B cell (primary cell): ENCODE measurements around the gene FRMPD4. TPM values are rescaled to one million over a fixed set of nuclear protein-coding genes. Genes with fewer than 3 reads are reported as not detected.

Experiments
- ATAC-seq: fragments of 200-7000 bp; cut with Tn5 transposase; one replicate; pipeline ENCODE4 v1.10.0; 2021; ENCODE audit warnings: low read depth, mild to moderate bottlenecking, moderate number of reproducible peaks, moderate library complexity
- CTCF ChIA-PET: fragments of 350-600 bp; sonication (Branson Sonifier 250); formaldehyde crosslinking; loops from one replicate; lab custom pipeline; 2021; ENCODE audit warnings: antibody characterized with exemption, inconsistent platforms; lab: Charles Lee
- POLR2A ChIA-PET: fragments of 350-600 bp; sonication (Branson Sonifier 250); formaldehyde crosslinking; loops from one replicate; lab custom pipeline; 2021; ENCODE audit warnings: antibody characterized with exemption; lab: Charles Lee
- DNase-seq: peaks from one replicate; pipeline ENCODE4 v3.0.0; 2013
- H2AFZ ChIP-seq: 2 replicates; pipeline ENCODE4 v1.6.1; 2012; ENCODE audit warnings: mild to moderate bottlenecking, low read depth, low read length; ENCODE audit not compliant: insufficient read depth, poor library complexity, severe bottlenecking
- H3K27ac ChIP-seq, 2 donors: 1 replicate in 1 of 2; 2 replicates in 1 of 2; pipeline ENCODE4 v1.5.1; 2012 to 2013; ENCODE audit warnings: low read length in 2 of 2, mild to moderate bottlenecking in 2 of 2, moderate library complexity in 1 of 2
- H3K27me3 ChIP-seq, 4 experiments: fragments of 200-600 bp in 1 of 4; sonication (generic) in 1 of 4; replicated peaks in 1 of 4; 1 replicate in 2 of 4; 2 replicates in 2 of 4; pipeline versions ENCODE4 v1.6.1 to v1.7.0; 2013 to 2016; ENCODE audit warnings: low read length in 3 of 4, mild to moderate bottlenecking in 2 of 4, mixed read lengths in 1 of 4, moderate library complexity in 1 of 4; ENCODE audit not compliant: insufficient read depth in 4 of 4, control insufficient read depth in 3 of 4; ENCODE audit errors: control extremely low read depth in 1 of 4
- H3K36me3 ChIP-seq, 2 experiments: replicated peaks in 1 of 2; 1 replicate in 1 of 2; 2 replicates in 1 of 2; pipeline versions ENCODE4 v1.6.1 to v1.7.1; 2013; ENCODE audit warnings: low read length in 1 of 2; ENCODE audit not compliant: insufficient read depth in 2 of 2, control insufficient read depth in 1 of 2; ENCODE audit errors: control extremely low read depth in 1 of 2, extremely low read depth in 1 of 2
- H3K4me1 ChIP-seq, 2 donors: fragments of 200-600 bp in 1 of 2; sonication (generic) in 1 of 2; 1 replicate in 1 of 2; 2 replicates in 1 of 2; pipeline versions ENCODE4 v1.5.1 to v1.6.1; 2013 to 2017; ENCODE audit warnings: low read length in 2 of 2; ENCODE audit not compliant: control insufficient read depth in 2 of 2, insufficient read depth in 2 of 2
- H3K4me2 ChIP-seq: replicated peaks from 2 replicates; pipeline ENCODE3; 2012; ENCODE audit warnings: mild to moderate bottlenecking, low read depth, low read length; ENCODE audit not compliant: poor library complexity, severe bottlenecking
- H3K4me3 ChIP-seq, 5 experiments: fragments of 200-600 bp in 1 of 5; sonication (generic) in 1 of 5; 1 replicate in 3 of 5; 2 replicates in 2 of 5; pipeline versions ENCODE4 v1.5.1 to v1.7.0; 2011 to 2016; ENCODE audit warnings: low read length in 4 of 5, mild to moderate bottlenecking in 4 of 5, low read depth in 2 of 5, control low read depth in 1 of 5, moderate library complexity in 1 of 5; ENCODE audit not compliant: insufficient read depth in 1 of 5; ENCODE audit errors: control extremely low read depth in 1 of 5, extremely low read depth in 1 of 5
- H3K79me2 ChIP-seq: fragments of 200-600 bp; sonication (generic); one replicate; pipeline ENCODE4 v1.6.0; 2016; ENCODE audit warnings: low read length; ENCODE audit not compliant: control insufficient read depth, insufficient read depth
- H3K9ac ChIP-seq: fragments of 200-600 bp; sonication (generic); 2 replicates; pipeline ENCODE4 v1.6.1; 2017; ENCODE audit warnings: mild to moderate bottlenecking, low read length, moderate library complexity
- H3K9me3 ChIP-seq, 3 donors: one replicate each; pipeline versions ENCODE4 v1.6.1 to v1.7.1; 2013; ENCODE audit warnings: low read length in 2 of 3; ENCODE audit not compliant: control insufficient read depth in 2 of 3, insufficient read depth in 1 of 3; ENCODE audit errors: control extremely low read depth in 1 of 3
- H4K20me1 ChIP-seq: 2 replicates; pipeline ENCODE4 v1.6.0; 2012; ENCODE audit warnings: mild to moderate bottlenecking, low read length; ENCODE audit not compliant: insufficient read depth, control insufficient read depth, poor library complexity, severe bottlenecking
- H3K27ac Mint-ChIP-seq: one replicate; pipeline ENCODE4 v1.8.0; 2021; ENCODE audit warnings: mixed read lengths
- H3K27me3 Mint-ChIP-seq: one replicate; pipeline ENCODE4 v1.8.0; 2021; ENCODE audit warnings: mixed read lengths
- H3K4me1 Mint-ChIP-seq: one replicate; pipeline ENCODE4 v1.8.0; 2021; ENCODE audit warnings: mixed read lengths
- H3K4me3 Mint-ChIP-seq: one replicate; pipeline ENCODE4 v1.8.0; 2021; ENCODE audit warnings: mixed read lengths
- H3K9me3 Mint-ChIP-seq: one replicate; pipeline ENCODE4 v1.8.0; 2022; ENCODE audit warnings: mixed read lengths; ENCODE audit not compliant: insufficient read depth
- EZH2 ChIP-seq: IDR thresholded peaks from 2 replicates; pipeline ENCODE4 v1.6.1; 2012; ENCODE audit warnings: borderline replicate concordance, low read depth, mild to moderate bottlenecking, moderate library complexity, low read length; ENCODE audit not compliant: insufficient read depth, poor library complexity, severe bottlenecking
- WGBS: methylation state at CpG from one replicate; pipeline ENCODE4 v1.1.5; 2013; ENCODE audit warnings: missing lambda C conversion rate; ENCODE audit not compliant: insufficient coverage; 5-methylcytosine and 5-hydroxymethylcytosine counted together
- intact Hi-C: fragments of 100-400 bp; cut with micrococcal nuclease; formaldehyde crosslinking; loops from one replicate; pipeline ENCODE4 v1.10.0; 2022
- polyA plus RNA-seq: library from polyadenylated mRNA; depleted of rRNA; stranded (reverse); fragments of >200 nt; gene quantifications from 2 replicates; pipeline ENCODE4 v1.2.3, GENCODE V29; 2012
- total RNA-seq, 2 donors: library from RNA; stranded (reverse); fragments of 120-200 nt in 1 of 2; gene quantifications; 1 replicate in 1 of 2; 2 replicates in 1 of 2; pipeline versions ENCODE4 v1.2.3 to v1.2.4, GENCODE V29; 2013 to 2022
- TF ChIP-seq, protein P1 (sequence below): fragments of 200-600 bp; IDR thresholded peaks from one replicate; pipeline ENCODE4 v1.8.0; 2022; ENCODE audit warnings: antibody characterized with exemption, mild to moderate bottlenecking

The FRMPD4 gene
- total and polyA plus RNA-seq, 2 donors (not counting 1 experiment from before 2014, with no cell fraction given), result not detected

GRCh38 chrX:12595720-12596119 lies 457.4 kb downstream of the FRMPD4 start:
- intact Hi-C loops, result no loop called here
- H3K27ac Mint-ChIP-seq, result no peak overlapping the region
- H3K27me3 Mint-ChIP-seq, result peaks cover 6% of the 10 kb centered on the region
- no peaks in the 10 kb centered on the region for H3K4me1 Mint-ChIP-seq
- H3K9me3 ChIP-seq, result no peaks in the 10 kb centered on the region
- no peaks in the 10 kb centered on the region for H3K79me2 ChIP-seq
- H3K27me3 ChIP-seq, result no peaks in the 10 kb centered on the region
- no peaks in the 10 kb centered on the region for H3K36me3 ChIP-seq
- ChIA-PET POLR2A (no interaction called here), CTCF (no interaction called here)
- no peaks in the 10 kb centered on the region for H4K20me1 ChIP-seq
- H3K4me2 ChIP-seq, result no peak overlapping the region
- H2AFZ ChIP-seq, result no peak overlapping the region
- no peaks in the 10 kb centered on the region for H3K4me1 ChIP-seq
- no peak overlapping the region for H3K27ac ChIP-seq
- no peak for DNase-seq
- ATAC-seq, result no peak
- H3K4me3 ChIP-seq, result no peak overlapping the region
- H3K4me3 Mint-ChIP-seq, result no peak overlapping the region
- no CpG with 5 or more reads among the region's 1 CpG for WGBS
- no peaks in the 10 kb centered on the region for H3K9me3 Mint-ChIP-seq
- no peak for TF ChIP-seq EZH2
- TF ChIP-seq, protein P1, sequence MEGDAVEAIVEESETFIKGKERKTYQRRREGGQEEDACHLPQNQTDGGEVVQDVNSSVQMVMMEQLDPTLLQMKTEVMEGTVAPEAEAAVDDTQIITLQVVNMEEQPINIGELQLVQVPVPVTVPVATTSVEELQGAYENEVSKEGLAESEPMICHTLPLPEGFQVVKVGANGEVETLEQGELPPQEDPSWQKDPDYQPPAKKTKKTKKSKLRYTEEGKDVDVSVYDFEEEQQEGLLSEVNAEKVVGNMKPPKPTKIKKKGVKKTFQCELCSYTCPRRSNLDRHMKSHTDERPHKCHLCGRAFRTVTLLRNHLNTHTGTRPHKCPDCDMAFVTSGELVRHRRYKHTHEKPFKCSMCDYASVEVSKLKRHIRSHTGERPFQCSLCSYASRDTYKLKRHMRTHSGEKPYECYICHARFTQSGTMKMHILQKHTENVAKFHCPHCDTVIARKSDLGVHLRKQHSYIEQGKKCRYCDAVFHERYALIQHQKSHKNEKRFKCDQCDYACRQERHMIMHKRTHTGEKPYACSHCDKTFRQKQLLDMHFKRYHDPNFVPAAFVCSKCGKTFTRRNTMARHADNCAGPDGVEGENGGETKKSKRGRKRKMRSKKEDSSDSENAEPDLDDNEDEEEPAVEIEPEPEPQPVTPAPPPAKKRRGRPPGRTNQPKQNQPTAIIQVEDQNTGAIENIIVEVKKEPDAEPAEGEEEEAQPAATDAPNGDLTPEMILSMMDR, result no peak
- H3K9ac ChIP-seq, result no peak overlapping the region

GRCh38 chrX:12610079-12610478 lies 471.8 kb downstream of the FRMPD4 start:
- no peak overlapping the region for H3K4me2 ChIP-seq
- H3K9me3 Mint-ChIP-seq, result no peaks in the 10 kb centered on the region
- no peaks in the 10 kb centered on the region for H3K36me3 ChIP-seq
- no peaks in the 10 kb centered on the region for H3K79me2 ChIP-seq
- ChIA-PET CTCF (no interaction called here), POLR2A (no interaction called here)
- no peaks in the 10 kb centered on the region for H4K20me1 ChIP-seq
- TF ChIP-seq EZH2, result no peak
- TF ChIP-seq, protein P1, result no peak
- H3K27me3 ChIP-seq, result no peaks in the 10 kb centered on the region
- no peak for DNase-seq
- H2AFZ ChIP-seq, result no peak overlapping the region
- peaks cover 12% of the 10 kb centered on the region for H3K27me3 Mint-ChIP-seq
- H3K27ac ChIP-seq, result no peak overlapping the region
- intact Hi-C loops, result no loop called here
- ATAC-seq, result no peak
- WGBS, result 37% methylated on average over 2 of the region's 2 CpGs
- no peak overlapping the region for H3K27ac Mint-ChIP-seq
- H3K4me3 ChIP-seq, result no peak overlapping the region
- no peak overlapping the region for H3K4me3 Mint-ChIP-seq
- H3K9ac ChIP-seq, result no peak overlapping the region
- H3K9me3 ChIP-seq, result no peaks in the 10 kb centered on the region
- no peaks in the 10 kb centered on the region for H3K4me1 ChIP-seq
- H3K4me1 Mint-ChIP-seq, result no peaks in the 10 kb centered on the region
